22Rv1 (cell line): ENCODE data around the gene CCDC187.

ENCODE experiments used
- H3K27ac ChIP-seq: fragments of 450-650 bp; 2 replicates; pipeline ENCODE4 v1.5.1; 2017
- CTCF ChIP-seq: fragments of 450-650 bp; IDR thresholded peaks from 2 replicates; pipeline ENCODE4 v1.5.1; 2017; ENCODE audit warnings: mild to moderate bottlenecking
- ZFX ChIP-seq: fragments of 450-650 bp; IDR thresholded peaks from 2 replicates; pipeline ENCODE4 v1.6.1; 2017; ENCODE audit warnings: antibody characterized with exemption, borderline replicate concordance

CCDC187 gene

GRCh38 chr9:136338511-136338910 lies 34.6 kb upstream of the CCDC187 start:
- no peak for TF ChIP-seq CTCF
- TF ChIP-seq ZFX: no peak
- peak overlapping the region; percentile 7; the same call in 1 of the 2 replicates for H3K27ac ChIP-seq

- no peak overlapping the region for H3K27ac ChIP-seq
- TF ChIP-seq CTCF (no peak), ZFX (no peak)
These were observed 33.8 kb upstream of the CCDC187 start for GRCh38 chr9:136337416-136338395.

GRCh38 chr9:136336881-136337280 lies 33.0 kb upstream of the CCDC187 start:
- TF ChIP-seq ZFX (no peak), CTCF (no peak)
- no peak overlapping the region for H3K27ac ChIP-seq

- H3K27ac ChIP-seq: no peak overlapping the region
- TF ChIP-seq CTCF (no peak), ZFX (no peak)
These were observed 32.4 kb upstream of the CCDC187 start for GRCh38 chr9:136336156-136336870.

- TF ChIP-seq CTCF (no peak), ZFX (no peak)
- no peak overlapping the region for H3K27ac ChIP-seq
These were observed 31.6 kb upstream of the CCDC187 start for GRCh38 chr9:136335296-136336155.

GRCh38 chr9:136334541-136334940 lies 30.6 kb upstream of the CCDC187 start:
- no peak for TF ChIP-seq CTCF
- no peak for TF ChIP-seq ZFX

More at GRCh38 chr9:136334541-136334940, 30.6 kb upstream of the CCDC187 start:
- no peak overlapping the region for H3K27ac ChIP-seq
